ENCODE results near the gene GSK3B.

GSK3B gene

DNA sequence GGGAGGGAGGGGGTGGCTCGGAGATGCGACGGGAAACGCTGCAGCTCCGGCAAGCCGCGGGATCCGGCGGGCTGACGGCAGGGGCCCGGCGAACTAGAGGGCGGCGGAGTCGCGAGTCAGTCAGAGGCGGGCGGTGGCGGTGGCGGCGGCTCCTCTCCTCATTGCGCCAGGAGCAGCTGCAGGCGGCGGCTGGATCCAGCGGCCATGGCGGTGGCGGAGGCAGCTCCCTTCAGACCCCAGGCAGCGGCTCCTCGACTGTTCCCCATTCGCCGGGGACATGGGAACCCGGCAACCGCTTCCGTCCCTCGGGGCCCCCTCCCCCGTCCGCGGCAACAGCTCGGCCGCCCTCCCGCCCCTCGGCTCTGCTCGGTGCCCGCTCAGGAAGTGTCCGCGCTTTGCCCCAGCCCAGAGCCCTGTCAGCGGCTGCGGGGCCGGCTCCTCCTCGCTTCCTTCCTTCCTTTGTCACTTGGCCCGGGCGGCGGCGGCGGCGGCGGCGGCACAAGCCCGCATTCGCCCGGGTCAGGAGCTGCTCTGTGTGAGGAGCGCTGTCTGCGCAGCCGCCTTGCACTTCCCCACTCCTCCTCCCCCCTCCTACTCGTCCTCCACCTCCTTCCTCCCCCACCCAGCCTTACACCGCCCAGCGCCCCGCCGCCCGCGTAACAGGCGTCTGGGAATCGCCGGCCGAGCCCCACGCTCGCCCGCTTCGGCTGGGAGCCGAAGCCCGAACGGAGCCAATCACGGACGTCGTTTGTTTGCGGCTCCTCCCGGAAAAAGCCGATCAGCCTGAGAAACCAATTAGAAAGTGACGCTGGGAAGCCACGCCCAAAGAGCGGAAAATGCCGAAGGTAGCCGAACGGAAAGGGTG, at the start of gene GSK3B:
Gene GSK3B, minus strand, starts transcription at position 537 of the 865 bp plus-strand sequence. CDS start 1,013 bp downstream, outside the sequence.
- H3K27ac ChIP-seq (ENCODE audit: low read depth, low read length): peak within 1 kb of the TSS; percentile 99
- peak within 1 kb of the TSS; percentile 84 to 93 (median 91) for H3K4me3 ChIP-seq (ENCODE audit: low read depth in 1 of 5, low read length in 5 of 5)
- H3K9ac ChIP-seq (ENCODE audit: low read length in 5 of 5): peak within 1 kb of the TSS; percentile 85 to 100 (median 98)
- no peaks in the 10 kb centered on the region for H3K36me3 ChIP-seq (ENCODE audit: control insufficient read depth in 5 of 5, insufficient read depth in 5 of 5, low read length in 5 of 5)
- H3K27me3 ChIP-seq (ENCODE audit: control insufficient read depth in 5 of 5, insufficient read depth in 4 of 5, low read length in 5 of 5): no peaks in the 10 kb centered on the region
- peaks cover 8 to 53% (median 45%) of the 10 kb centered on the region in 5 donors for H3K4me1 ChIP-seq (ENCODE audit: control insufficient read depth in 5 of 5, insufficient read depth in 5 of 5, low read length in 5 of 5)
- H3K9me3 ChIP-seq (ENCODE audit: control insufficient read depth in 5 of 5, low read length in 5 of 5): no peaks in the 10 kb centered on the region

DNA sequence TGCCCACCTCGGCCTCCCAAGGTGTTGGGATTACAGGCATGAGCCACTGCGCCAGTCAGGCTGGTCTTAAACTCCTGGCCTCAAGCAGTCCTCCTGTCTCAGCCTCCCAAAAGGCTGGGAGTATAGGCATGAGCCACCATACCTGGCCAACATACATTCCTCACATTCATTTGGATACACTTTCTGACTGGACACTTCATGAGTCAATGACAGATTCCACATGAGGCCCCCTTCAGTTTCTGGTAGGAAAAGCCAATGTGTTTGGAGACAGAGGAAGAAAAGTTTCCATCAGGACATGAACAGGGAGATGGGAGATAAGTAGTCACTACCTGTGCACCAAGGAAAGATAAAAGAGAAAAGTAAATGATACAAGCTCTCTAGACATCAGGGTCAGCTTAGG, 49.4 kb upstream of the GSK3B start:
- H3K4me3 ChIP-seq (ENCODE audit: low read depth in 1 of 5, low read length in 5 of 5): no peak overlapping the region
- no peaks in the 10 kb centered on the region for H3K27me3 ChIP-seq (ENCODE audit: control insufficient read depth in 5 of 5, insufficient read depth in 4 of 5, low read length in 5 of 5)
- peaks cover 2 to 16% (median 11%) of the 10 kb centered on the region in 5 donors for H3K4me1 ChIP-seq (ENCODE audit: control insufficient read depth in 5 of 5, insufficient read depth in 5 of 5, low read length in 5 of 5)
- H3K9me3 ChIP-seq (ENCODE audit: control insufficient read depth in 5 of 5, low read length in 5 of 5): no peaks in the 10 kb centered on the region
- H3K9ac ChIP-seq (ENCODE audit: low read length in 5 of 5): no peak overlapping the region
- H3K27ac ChIP-seq (ENCODE audit: low read depth, low read length): no peak overlapping the region
- H3K36me3 ChIP-seq (ENCODE audit: control insufficient read depth in 5 of 5, insufficient read depth in 5 of 5, low read length in 5 of 5): no peaks in the 10 kb centered on the region

GRCh38 chr3:120142236-120142635, 48.0 kb upstream of the GSK3B start:
- H3K9ac ChIP-seq (ENCODE audit: low read length in 5 of 5): no peak overlapping the region
- no peaks in the 10 kb centered on the region for H3K36me3 ChIP-seq (ENCODE audit: control insufficient read depth in 5 of 5, insufficient read depth in 5 of 5, low read length in 5 of 5)

DNA sequence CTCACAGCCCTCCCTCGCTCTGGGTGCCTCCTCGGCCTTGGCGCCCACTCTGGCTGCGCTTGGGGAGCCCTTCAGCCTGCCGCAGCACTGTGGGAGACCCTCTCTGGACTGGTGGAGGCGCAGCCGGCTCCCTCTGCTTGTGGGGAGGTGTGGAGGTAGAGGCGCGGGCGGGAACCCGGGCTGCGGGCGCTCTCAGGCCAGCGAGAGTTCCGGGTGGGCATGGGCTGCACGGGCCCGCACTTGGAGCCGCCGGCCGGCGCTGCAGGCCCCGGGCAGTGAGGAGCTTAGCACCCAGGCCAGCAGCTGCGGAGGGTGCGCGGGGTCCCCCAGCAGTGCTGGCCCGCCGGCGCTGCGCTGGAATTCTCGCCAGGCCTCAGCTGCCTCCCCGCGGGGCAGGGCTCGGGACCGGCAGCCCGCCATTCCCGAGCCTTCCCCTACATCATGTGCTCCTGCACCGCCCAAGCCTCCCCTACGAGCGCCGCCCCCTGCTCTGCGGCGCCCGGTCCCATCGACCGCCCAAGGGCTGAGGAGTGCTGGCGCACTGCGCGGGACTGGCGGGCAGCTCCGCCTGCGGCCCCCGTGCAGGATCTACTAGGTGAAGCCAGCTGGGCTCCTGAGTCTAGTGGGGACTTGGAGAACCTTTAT, 46.0 kb upstream of the GSK3B start:
- peaks cover 0 to 8% (median 5%) of the 10 kb centered on the region in 5 donors for H3K4me1 ChIP-seq (ENCODE audit: control insufficient read depth in 5 of 5, insufficient read depth in 5 of 5, low read length in 5 of 5)
- H3K4me3 ChIP-seq (ENCODE audit: low read depth in 1 of 5, low read length in 5 of 5): no peak overlapping the region
- no peaks in the 10 kb centered on the region for H3K27me3 ChIP-seq (ENCODE audit: control insufficient read depth in 5 of 5, insufficient read depth in 4 of 5, low read length in 5 of 5)
- no peaks in the 10 kb centered on the region for H3K36me3 ChIP-seq (ENCODE audit: control insufficient read depth in 5 of 5, insufficient read depth in 5 of 5, low read length in 5 of 5)
- no peak overlapping the region for H3K9ac ChIP-seq (ENCODE audit: low read length in 5 of 5)
- no peaks in the 10 kb centered on the region for H3K9me3 ChIP-seq (ENCODE audit: control insufficient read depth in 5 of 5, low read length in 5 of 5)
- no peak overlapping the region for H3K27ac ChIP-seq (ENCODE audit: low read depth, low read length)

More at GRCh38 chr3:120142236-120142635, 48.0 kb upstream of the GSK3B start:
- H3K9me3 ChIP-seq (ENCODE audit: control insufficient read depth in 5 of 5, low read length in 5 of 5): no peaks in the 10 kb centered on the region
- no peaks in the 10 kb centered on the region for H3K27me3 ChIP-seq (ENCODE audit: control insufficient read depth in 5 of 5, insufficient read depth in 4 of 5, low read length in 5 of 5)
- H3K27ac ChIP-seq (ENCODE audit: low read depth, low read length): no peak overlapping the region
- H3K4me3 ChIP-seq (ENCODE audit: low read depth in 1 of 5, low read length in 5 of 5): no peak overlapping the region
- H3K4me1 ChIP-seq (ENCODE audit: control insufficient read depth in 5 of 5, insufficient read depth in 5 of 5, low read length in 5 of 5): peaks cover 0 to 8% (median 5%) of the 10 kb centered on the region in 5 donors

DNA sequence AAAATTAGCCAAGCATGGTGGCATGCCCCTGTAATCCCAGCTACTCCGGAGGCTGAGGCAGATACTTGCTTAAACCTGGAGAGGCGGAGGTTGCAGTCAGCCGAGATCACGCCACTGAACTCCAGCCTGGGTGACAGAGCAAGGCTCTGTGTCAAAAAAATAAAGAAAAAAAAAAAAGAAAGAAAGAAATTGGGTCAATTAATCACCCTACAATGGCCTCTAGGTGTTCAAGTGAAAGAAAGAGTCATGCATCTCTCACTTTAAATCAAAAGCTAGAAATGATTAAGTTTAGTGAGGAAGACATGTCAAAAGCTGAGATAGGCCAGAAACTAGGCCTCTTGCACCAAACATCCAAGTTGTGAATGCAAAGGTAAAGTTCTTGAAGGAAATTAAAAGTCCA, 44.9 kb upstream of the GSK3B start:
- Histone ChIP-seq H3K36me3 (ENCODE audit: control insufficient read depth in 5 of 5, insufficient read depth in 5 of 5, low read length in 5 of 5) (no peaks in the 10 kb centered on the region), H3K9ac (ENCODE audit: low read length in 5 of 5) (no peak overlapping the region), H3K4me3 (ENCODE audit: low read depth in 1 of 5, low read length in 5 of 5) (no peak overlapping the region), H3K4me1 (ENCODE audit: control insufficient read depth in 5 of 5, insufficient read depth in 5 of 5, low read length in 5 of 5) (peaks cover 0 to 1% (median under 1%) of the 10 kb centered on the region in 5 donors), H3K9me3 (ENCODE audit: control insufficient read depth in 5 of 5, low read length in 5 of 5) (no peaks in the 10 kb centered on the region), H3K27me3 (ENCODE audit: control insufficient read depth in 5 of 5, insufficient read depth in 4 of 5, low read length in 5 of 5) (no peaks in the 10 kb centered on the region), H3K27ac (ENCODE audit: low read depth, low read length) (no peak overlapping the region)

GRCh38 chr3:120137548-120137947, 43.3 kb upstream of the GSK3B start:
- H3K9ac ChIP-seq (ENCODE audit: low read length in 5 of 5): no peak overlapping the region
- H3K9me3 ChIP-seq (ENCODE audit: control insufficient read depth in 5 of 5, low read length in 5 of 5): no peaks in the 10 kb centered on the region
- no peaks in the 10 kb centered on the region for H3K4me1 ChIP-seq (ENCODE audit: control insufficient read depth in 5 of 5, insufficient read depth in 5 of 5, low read length in 5 of 5)
- H3K4me3 ChIP-seq (ENCODE audit: low read depth in 1 of 5, low read length in 5 of 5): no peak overlapping the region
- no peak overlapping the region for H3K27ac ChIP-seq (ENCODE audit: low read depth, low read length)
- H3K27me3 ChIP-seq (ENCODE audit: control insufficient read depth in 5 of 5, insufficient read depth in 4 of 5, low read length in 5 of 5): no peaks in the 10 kb centered on the region
- H3K36me3 ChIP-seq (ENCODE audit: control insufficient read depth in 5 of 5, insufficient read depth in 5 of 5, low read length in 5 of 5): no peaks in the 10 kb centered on the region

- Histone ChIP-seq H3K4me3 (ENCODE audit: low read depth in 1 of 5, low read length in 5 of 5) (no peak overlapping the region), H3K4me1 (ENCODE audit: control insufficient read depth in 5 of 5, insufficient read depth in 5 of 5, low read length in 5 of 5) (no peaks in the 10 kb centered on the region), H3K27me3 (ENCODE audit: control insufficient read depth in 5 of 5, insufficient read depth in 4 of 5, low read length in 5 of 5) (no peaks in the 10 kb centered on the region), H3K9me3 (ENCODE audit: control insufficient read depth in 5 of 5, low read length in 5 of 5) (no peaks in the 10 kb centered on the region), H3K9ac (ENCODE audit: low read length in 5 of 5) (no peak overlapping the region), H3K36me3 (ENCODE audit: control insufficient read depth in 5 of 5, insufficient read depth in 5 of 5, low read length in 5 of 5) (no peaks in the 10 kb centered on the region), H3K27ac (ENCODE audit: low read depth, low read length) (no peak overlapping the region)
These were observed 36.4 kb upstream of the GSK3B start for GRCh38 chr3:120130656-120131055.

DNA sequence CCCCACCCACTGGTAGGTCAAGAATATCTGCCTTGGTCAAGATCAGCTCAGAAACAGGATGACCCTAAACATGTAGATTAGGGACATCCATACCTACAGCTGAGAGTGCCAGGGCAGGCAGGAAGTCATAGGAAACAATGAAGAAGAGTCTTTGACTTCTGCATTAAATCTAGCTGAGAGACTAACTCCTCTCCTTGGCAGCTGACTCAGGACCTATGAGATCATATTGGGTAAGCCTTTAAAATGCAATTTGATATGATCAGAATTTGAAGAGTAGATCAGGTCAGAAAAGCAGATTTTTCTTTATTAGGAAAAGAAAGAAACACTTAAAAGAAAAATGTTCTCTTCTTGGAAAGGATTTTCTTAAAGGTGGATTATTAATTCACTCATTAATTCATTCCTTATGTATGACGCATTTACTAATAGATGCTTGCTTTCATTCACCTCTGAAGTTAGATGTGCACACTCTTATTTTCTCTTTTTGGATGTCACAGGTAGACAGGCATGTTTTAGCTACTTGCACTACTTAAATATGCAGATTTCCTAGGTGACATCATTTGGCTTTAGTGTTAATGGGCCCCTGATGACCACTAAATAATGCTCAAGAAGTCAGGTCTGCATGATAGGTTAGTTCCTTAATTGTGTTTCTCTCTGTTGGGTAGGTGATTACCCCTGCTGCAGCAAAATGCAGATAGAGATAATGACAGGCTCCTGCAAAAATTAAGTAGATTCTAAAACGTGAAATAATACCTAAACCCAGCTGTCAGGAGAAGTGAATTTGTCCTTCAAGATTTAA, 35.7 kb upstream of the GSK3B start:
- H3K9me3 ChIP-seq (ENCODE audit: control insufficient read depth in 5 of 5, low read length in 5 of 5): no peaks in the 10 kb centered on the region
- no peak overlapping the region for H3K4me3 ChIP-seq (ENCODE audit: low read depth in 1 of 5, low read length in 5 of 5)
- H3K27ac ChIP-seq (ENCODE audit: low read depth, low read length): no peak overlapping the region
- H3K27me3 ChIP-seq (ENCODE audit: control insufficient read depth in 5 of 5, insufficient read depth in 4 of 5, low read length in 5 of 5): no peaks in the 10 kb centered on the region
- no peaks in the 10 kb centered on the region for H3K36me3 ChIP-seq (ENCODE audit: control insufficient read depth in 5 of 5, insufficient read depth in 5 of 5, low read length in 5 of 5)
- H3K9ac ChIP-seq (ENCODE audit: low read length in 5 of 5): no peak overlapping the region
- H3K4me1 ChIP-seq (ENCODE audit: control insufficient read depth in 5 of 5, insufficient read depth in 5 of 5, low read length in 5 of 5): no peaks in the 10 kb centered on the region

- Histone ChIP-seq H3K9ac (ENCODE audit: low read length in 5 of 5) (no peak overlapping the region), H3K4me1 (ENCODE audit: control insufficient read depth in 5 of 5, insufficient read depth in 5 of 5, low read length in 5 of 5) (no peaks in the 10 kb centered on the region), H3K9me3 (ENCODE audit: control insufficient read depth in 5 of 5, low read length in 5 of 5) (no peaks in the 10 kb centered on the region), H3K27me3 (ENCODE audit: control insufficient read depth in 5 of 5, insufficient read depth in 4 of 5, low read length in 5 of 5) (no peaks in the 10 kb centered on the region), H3K4me3 (ENCODE audit: low read depth in 1 of 5, low read length in 5 of 5) (no peak overlapping the region), H3K27ac (ENCODE audit: low read depth, low read length) (no peak overlapping the region), H3K36me3 (ENCODE audit: control insufficient read depth in 5 of 5, insufficient read depth in 5 of 5, low read length in 5 of 5) (no peaks in the 10 kb centered on the region)
These were observed 34.8 kb upstream of the GSK3B start for GRCh38 chr3:120129051-120129450.

All from subcutaneous abdominal adipose tissue (tissue), 5 donors.